ENCODE measurements around the gene SEPHS2. TPM values are rescaled to one million over a fixed set of nuclear protein-coding genes. Genes with fewer than 3 reads are reported as not detected.

SEPHS2 gene
- total RNA-seq, 1 donor from 2014 or later = 37.0 TPM

DNA sequence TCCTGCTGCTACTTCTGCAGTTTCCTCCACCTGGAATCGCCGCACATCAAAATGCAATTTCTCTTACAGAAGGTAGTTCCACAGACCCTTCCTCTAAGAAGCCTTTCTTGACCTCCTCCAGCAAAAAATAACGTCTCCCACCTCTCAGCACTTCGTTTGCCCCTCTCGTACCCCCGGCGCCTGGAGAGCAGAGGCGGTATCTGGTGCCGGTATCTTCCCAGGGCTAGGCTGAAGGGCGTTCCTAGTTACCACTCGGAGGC lies 16.3 kb downstream of the SEPHS2 start:
- TF ChIP-seq, protein P1, sequence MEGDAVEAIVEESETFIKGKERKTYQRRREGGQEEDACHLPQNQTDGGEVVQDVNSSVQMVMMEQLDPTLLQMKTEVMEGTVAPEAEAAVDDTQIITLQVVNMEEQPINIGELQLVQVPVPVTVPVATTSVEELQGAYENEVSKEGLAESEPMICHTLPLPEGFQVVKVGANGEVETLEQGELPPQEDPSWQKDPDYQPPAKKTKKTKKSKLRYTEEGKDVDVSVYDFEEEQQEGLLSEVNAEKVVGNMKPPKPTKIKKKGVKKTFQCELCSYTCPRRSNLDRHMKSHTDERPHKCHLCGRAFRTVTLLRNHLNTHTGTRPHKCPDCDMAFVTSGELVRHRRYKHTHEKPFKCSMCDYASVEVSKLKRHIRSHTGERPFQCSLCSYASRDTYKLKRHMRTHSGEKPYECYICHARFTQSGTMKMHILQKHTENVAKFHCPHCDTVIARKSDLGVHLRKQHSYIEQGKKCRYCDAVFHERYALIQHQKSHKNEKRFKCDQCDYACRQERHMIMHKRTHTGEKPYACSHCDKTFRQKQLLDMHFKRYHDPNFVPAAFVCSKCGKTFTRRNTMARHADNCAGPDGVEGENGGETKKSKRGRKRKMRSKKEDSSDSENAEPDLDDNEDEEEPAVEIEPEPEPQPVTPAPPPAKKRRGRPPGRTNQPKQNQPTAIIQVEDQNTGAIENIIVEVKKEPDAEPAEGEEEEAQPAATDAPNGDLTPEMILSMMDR (IDR thresholded peaks at IDR 0.05; ENCODE audit: insufficient read depth, low read depth, low read length) = no peak
- no peak for TF ChIP-seq EZH2 (IDR thresholded peaks at IDR 0.05; ENCODE audit: insufficient read depth, low read length)
- no peaks in the 10 kb centered on the region for H3K9me3 Mint-ChIP-seq (ENCODE audit: unreplicated experiment)
- Histone ChIP-seq H3K79me2 (ENCODE audit: insufficient read depth, low read length) (peaks cover 34% of the 10 kb centered on the region), H3K9me3 (ENCODE audit: insufficient read depth, low read depth, low read length) (no peaks in the 10 kb centered on the region), H3K27ac (ENCODE audit: low read depth, low read length) (peak overlapping the region; percentile 8), H3K4me1 (ENCODE audit: insufficient read depth, low read length) (peaks cover 14% of the 10 kb centered on the region), H3K4me3 (ENCODE audit: insufficient read depth, low read depth, low read length) (peak overlapping the region; percentile 80), H3K9ac (ENCODE audit: low read length) (peak overlapping the region; percentile 75), H3K36me3 (ENCODE audit: insufficient read depth, low read length) (peaks cover 9% of the 10 kb centered on the region), H4K20me1 (ENCODE audit: insufficient read depth, low read length) (peaks cover 10% of the 10 kb centered on the region), H3K4me2 (ENCODE audit: low read length) (peak overlapping the region; percentile 96), H2AFZ (ENCODE audit: low read depth, low read length) (peak overlapping the region; percentile 86), H3K27me3 (ENCODE audit: insufficient read depth, low read length) (no peaks in the 10 kb centered on the region)
- peaks cover 6% of the 10 kb centered on the region for H3K27me3 Mint-ChIP-seq (ENCODE audit: low read depth, unreplicated experiment)
- peaks cover 3% of the 10 kb centered on the region for H3K4me1 Mint-ChIP-seq (ENCODE audit: low read depth, unreplicated experiment)
- peaks cover 7% of the 10 kb centered on the region for H3K36me3 Mint-ChIP-seq (ENCODE audit: low read depth, unreplicated experiment)
- DNase-seq (ENCODE audit: low read depth) (no peak), FAIRE-seq (no peak)
- no peak overlapping the region for H3K4me3 Mint-ChIP-seq (ENCODE audit: unreplicated experiment)
- no peak overlapping the region for H3K27ac Mint-ChIP-seq (ENCODE audit: unreplicated experiment)

DNA sequence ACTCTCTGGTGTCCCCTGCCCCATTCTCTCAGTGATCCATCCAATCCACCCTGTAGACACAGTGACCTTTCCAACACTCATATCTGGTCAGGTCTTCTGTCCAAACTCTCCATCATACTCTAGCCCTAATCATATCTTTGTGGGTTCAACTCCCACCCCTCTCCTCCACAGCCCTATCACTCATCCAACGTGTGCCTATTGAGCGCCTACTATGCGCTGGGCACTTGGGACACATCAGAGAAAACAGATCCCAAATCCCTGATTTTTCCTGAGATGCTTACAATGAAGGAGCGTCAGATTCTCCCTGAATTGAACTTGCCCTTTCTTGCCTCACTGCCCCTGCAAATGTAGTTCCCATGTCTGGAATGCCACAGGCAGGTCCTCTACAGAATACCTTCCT lies 17.6 kb downstream of the SEPHS2 start:
- Mint-ChIP-seq H3K4me3 (ENCODE audit: unreplicated experiment) (peak overlapping the region; percentile 52), H3K27ac (ENCODE audit: unreplicated experiment) (no peak overlapping the region), H3K4me1 (ENCODE audit: low read depth, unreplicated experiment) (peaks cover 3% of the 10 kb centered on the region), H3K36me3 (ENCODE audit: low read depth, unreplicated experiment) (peaks cover 9% of the 10 kb centered on the region), H3K9me3 (ENCODE audit: unreplicated experiment) (no peaks in the 10 kb centered on the region), H3K27me3 (ENCODE audit: low read depth, unreplicated experiment) (no peaks in the 10 kb centered on the region)
- Histone ChIP-seq H3K4me1 (ENCODE audit: insufficient read depth, low read length) (peaks cover 14% of the 10 kb centered on the region), H4K20me1 (ENCODE audit: insufficient read depth, low read length) (peaks cover 10% of the 10 kb centered on the region), H3K4me2 (ENCODE audit: low read length) (no peak overlapping the region), H3K27me3 (ENCODE audit: insufficient read depth, low read length) (no peaks in the 10 kb centered on the region), H3K9me3 (ENCODE audit: insufficient read depth, low read depth, low read length) (no peaks in the 10 kb centered on the region), H3K27ac (ENCODE audit: low read depth, low read length) (no peak overlapping the region), H3K36me3 (ENCODE audit: insufficient read depth, low read length) (peaks cover 18% of the 10 kb centered on the region), H2AFZ (ENCODE audit: low read depth, low read length) (no peak overlapping the region), H3K9ac (ENCODE audit: low read length) (no peak overlapping the region), H3K4me3 (ENCODE audit: insufficient read depth, low read depth, low read length) (no peak overlapping the region), H3K79me2 (ENCODE audit: insufficient read depth, low read length) (peaks cover 34% of the 10 kb centered on the region)
- DNase-seq (ENCODE audit: low read depth) (no peak), FAIRE-seq (no peak)
- TF ChIP-seq, protein P1 (IDR thresholded peaks at IDR 0.05; ENCODE audit: insufficient read depth, low read depth, low read length) = no peak
- TF ChIP-seq EZH2 (IDR thresholded peaks at IDR 0.05; ENCODE audit: insufficient read depth, low read length) = no peak

DNA sequence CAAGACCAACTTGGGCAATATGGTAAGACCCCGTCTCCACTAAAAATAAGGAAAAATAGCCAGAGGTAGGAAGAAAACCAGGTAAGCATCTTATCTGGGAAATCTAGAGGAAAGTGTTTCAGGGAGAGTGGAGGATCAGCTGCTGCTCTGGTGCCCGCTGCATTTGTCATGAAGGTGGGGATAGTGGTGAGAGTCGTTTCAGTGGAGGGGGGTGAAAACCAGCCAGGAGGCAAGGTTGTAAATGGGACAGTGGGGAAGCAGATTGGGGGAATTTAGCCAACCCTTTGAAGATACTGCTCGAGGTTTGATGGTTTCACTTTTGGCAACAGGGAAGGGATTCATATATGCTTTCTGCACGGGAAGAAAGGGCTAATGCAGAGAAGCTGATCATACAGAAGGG lies 24.7 kb downstream of the SEPHS2 start:
- TF ChIP-seq, protein P1 (IDR thresholded peaks at IDR 0.05; ENCODE audit: insufficient read depth, low read depth, low read length) = no peak
- TF ChIP-seq EZH2 (IDR thresholded peaks at IDR 0.05; ENCODE audit: insufficient read depth, low read length) = no peak
- H3K36me3 Mint-ChIP-seq (ENCODE audit: low read depth, unreplicated experiment) = peaks cover 19% of the 10 kb centered on the region
- no peak for DNase-seq (ENCODE audit: low read depth)

More for the DNA sequence above, 24.7 kb downstream of the SEPHS2 start:
- peaks cover 9% of the 10 kb centered on the region for H3K36me3 ChIP-seq (ENCODE audit: insufficient read depth, low read length)
- H3K9ac ChIP-seq (ENCODE audit: low read length) = no peak overlapping the region
- no peak for FAIRE-seq
- H3K9me3 ChIP-seq (ENCODE audit: insufficient read depth, low read depth, low read length) = no peaks in the 10 kb centered on the region
- Mint-ChIP-seq H3K27me3 (ENCODE audit: low read depth, unreplicated experiment) (no peaks in the 10 kb centered on the region), H3K27ac (ENCODE audit: unreplicated experiment) (no peak overlapping the region), H3K4me1 (ENCODE audit: low read depth, unreplicated experiment) (peaks cover 7% of the 10 kb centered on the region), H3K9me3 (ENCODE audit: unreplicated experiment) (no peaks in the 10 kb centered on the region), H3K4me3 (ENCODE audit: unreplicated experiment) (no peak overlapping the region)
- H3K27ac ChIP-seq (ENCODE audit: low read depth, low read length) = no peak overlapping the region
- no peak overlapping the region for H3K4me2 ChIP-seq (ENCODE audit: low read length)
- peaks cover 9% of the 10 kb centered on the region for H3K79me2 ChIP-seq (ENCODE audit: insufficient read depth, low read length)
- H2AFZ ChIP-seq (ENCODE audit: low read depth, low read length) = no peak overlapping the region
- H3K27me3 ChIP-seq (ENCODE audit: insufficient read depth, low read length) = no peaks in the 10 kb centered on the region
- peaks cover 26% of the 10 kb centered on the region for H4K20me1 ChIP-seq (ENCODE audit: insufficient read depth, low read length)
- H3K4me3 ChIP-seq (ENCODE audit: insufficient read depth, low read depth, low read length) = no peak overlapping the region
- no peaks in the 10 kb centered on the region for H3K4me1 ChIP-seq (ENCODE audit: insufficient read depth, low read length)

Measured in astrocyte (in vitro differentiated cells and primary cell).